OCI-LY7 (cell line): ENCODE measurements around the gene PLXDC1.

ENCODE experiments used
- EZH2phosphoT487 ChIP-seq: fragments of 200-600 bp; sonication (generic); IDR thresholded peaks from 2 replicates; pipeline ENCODE4 v1.6.1; 2018; ENCODE audit warnings: low read depth, borderline replicate concordance, mild to moderate bottlenecking, mixed run types, antibody characterized with exemption, low read length, moderate library complexity, mixed read lengths
- TF ChIP-seq, protein P1 (sequence below): fragments of 200-600 bp; sonication (generic); conservative IDR thresholded peaks from 2 replicates; pipeline ENCODE4 v1.5.1; 2014; ENCODE audit warnings: mild to moderate bottlenecking, antibody characterized with exemption, low read length, moderate library complexity, mixed read lengths

DNA sequence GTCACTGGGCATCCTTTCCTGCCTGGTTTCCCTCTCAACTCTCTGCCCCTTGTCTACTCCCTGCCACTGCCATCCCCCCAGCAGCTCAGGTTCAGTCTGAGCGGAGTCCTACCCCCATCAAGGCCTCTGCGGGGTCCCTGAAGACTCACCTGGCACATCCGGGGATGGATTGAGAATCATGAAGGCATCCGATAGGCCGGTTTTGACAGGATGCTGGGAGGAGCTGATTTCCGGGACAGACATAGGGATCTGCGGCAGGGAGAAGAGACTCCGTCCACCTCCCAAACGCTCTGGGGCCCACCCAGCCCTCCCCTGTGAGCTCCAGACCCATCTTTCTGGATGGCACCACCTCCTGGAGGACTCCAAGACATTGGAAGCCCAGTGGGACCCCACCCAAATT lies 45.7 kb downstream of the PLXDC1 start:
- TF ChIP-seq, protein P1, sequence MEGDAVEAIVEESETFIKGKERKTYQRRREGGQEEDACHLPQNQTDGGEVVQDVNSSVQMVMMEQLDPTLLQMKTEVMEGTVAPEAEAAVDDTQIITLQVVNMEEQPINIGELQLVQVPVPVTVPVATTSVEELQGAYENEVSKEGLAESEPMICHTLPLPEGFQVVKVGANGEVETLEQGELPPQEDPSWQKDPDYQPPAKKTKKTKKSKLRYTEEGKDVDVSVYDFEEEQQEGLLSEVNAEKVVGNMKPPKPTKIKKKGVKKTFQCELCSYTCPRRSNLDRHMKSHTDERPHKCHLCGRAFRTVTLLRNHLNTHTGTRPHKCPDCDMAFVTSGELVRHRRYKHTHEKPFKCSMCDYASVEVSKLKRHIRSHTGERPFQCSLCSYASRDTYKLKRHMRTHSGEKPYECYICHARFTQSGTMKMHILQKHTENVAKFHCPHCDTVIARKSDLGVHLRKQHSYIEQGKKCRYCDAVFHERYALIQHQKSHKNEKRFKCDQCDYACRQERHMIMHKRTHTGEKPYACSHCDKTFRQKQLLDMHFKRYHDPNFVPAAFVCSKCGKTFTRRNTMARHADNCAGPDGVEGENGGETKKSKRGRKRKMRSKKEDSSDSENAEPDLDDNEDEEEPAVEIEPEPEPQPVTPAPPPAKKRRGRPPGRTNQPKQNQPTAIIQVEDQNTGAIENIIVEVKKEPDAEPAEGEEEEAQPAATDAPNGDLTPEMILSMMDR: no peak
- TF ChIP-seq EZH2phosphoT487: no peak
